Glomerular endothelial cell (primary cell): ENCODE measurements around the gene COL5A1. TPM values are rescaled to one million over a fixed set of nuclear protein-coding genes. Genes with fewer than 3 reads are reported as not detected.

Source experiments
- DNase-seq: peaks from one replicate; pipeline ENCODE4 v3.0.0-alpha.2; 2011; ENCODE audit warnings: low read depth, low spot score; ENCODE audit errors: extremely low read depth
- total RNA-seq: library from RNA; depleted of rRNA; stranded (reverse); fragments of >200 nt; gene quantifications from 2 replicates; pipeline ENCODE4 v1.2.3, GENCODE V29; 2015

The COL5A1 gene
- total RNA-seq, 1 donor from 2014 or later = 366 TPM

DNA sequence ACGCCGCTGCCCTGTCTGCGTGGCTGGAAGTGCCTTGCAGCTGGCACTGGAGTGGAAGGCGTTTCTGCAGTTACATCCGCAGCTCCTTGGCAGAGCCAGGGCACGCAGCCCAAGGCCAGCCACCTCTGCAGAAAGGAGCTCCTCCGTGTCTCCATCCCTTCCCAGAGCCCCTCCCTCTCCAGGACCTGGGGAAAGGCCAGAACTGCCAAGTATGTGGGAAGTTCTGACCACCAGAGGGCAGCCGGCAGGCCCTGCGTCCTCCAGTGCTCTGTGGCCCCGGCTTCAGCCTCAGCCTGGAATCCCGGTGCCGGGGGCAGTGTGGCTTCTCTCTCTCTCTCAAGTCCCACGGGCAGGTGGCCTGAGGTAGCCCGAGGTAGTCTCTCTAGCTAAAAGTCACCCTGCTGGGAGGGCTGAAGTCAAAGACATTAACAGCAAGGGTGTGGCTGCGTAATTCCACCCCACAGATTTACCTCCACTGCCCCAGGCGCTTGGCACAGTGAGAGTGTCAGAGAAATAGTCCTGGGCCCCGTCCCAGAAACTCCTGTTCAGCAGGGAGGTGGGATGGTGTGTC lies 137.3 kb downstream of the COL5A1 start:
- DNase-seq = no peak

DNA sequence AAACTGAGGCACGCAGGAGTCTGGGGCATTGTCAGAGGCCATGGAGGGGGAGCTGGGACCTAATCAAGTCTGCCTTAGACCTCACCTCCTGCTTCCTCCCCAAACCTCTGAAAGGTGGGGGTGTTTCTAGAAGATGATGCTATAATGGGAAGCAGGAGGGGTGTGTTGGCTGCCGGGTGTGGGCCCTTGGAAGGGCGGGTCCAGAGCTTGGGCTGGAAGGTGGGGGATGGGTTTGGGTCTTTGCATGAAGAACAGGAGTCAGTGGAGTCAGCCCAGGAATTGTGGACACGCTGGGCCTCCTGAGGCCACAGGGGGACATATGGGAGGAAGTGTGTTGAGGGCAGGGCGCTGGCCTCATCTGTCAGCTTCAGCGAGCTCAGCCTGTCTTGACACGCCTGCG lies 138.0 kb downstream of the COL5A1 start:
- DNase-seq = no peak

DNA sequence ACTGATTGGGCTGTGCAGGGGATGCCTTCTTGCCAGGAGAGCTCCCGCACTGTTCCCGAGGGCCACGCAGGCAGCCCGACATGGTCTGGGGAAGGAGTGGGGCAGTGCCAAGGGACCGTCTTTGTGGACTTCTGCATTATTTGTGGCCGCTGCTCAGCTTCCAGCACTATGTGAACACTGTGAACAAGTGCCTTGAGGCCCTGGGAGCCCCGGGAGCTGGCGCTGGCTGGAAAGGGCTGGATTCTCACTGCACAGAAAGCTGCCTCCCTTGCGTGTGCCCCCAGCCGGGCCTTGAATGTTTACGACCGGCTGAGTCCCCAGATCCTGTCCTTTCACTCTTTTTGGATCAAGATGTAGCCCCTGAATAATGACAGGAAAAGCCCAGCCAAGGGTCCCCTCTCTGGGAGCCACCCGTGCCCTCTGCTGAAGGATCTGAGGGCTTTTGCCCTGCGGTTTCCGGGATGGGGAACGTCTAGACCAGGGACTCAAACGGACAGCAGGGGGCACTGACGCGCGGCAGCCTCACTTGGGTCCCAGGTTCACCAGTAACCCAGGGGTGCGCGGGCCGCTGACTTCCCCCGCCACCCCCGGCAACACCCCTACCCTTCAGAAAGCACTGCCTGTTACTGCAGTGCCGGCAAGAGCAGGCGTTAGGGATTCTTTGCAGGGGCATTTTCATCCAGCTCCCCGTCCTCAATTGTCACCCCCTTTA lies 140.1 kb downstream of the COL5A1 start:
- no peak for DNase-seq

DNA sequence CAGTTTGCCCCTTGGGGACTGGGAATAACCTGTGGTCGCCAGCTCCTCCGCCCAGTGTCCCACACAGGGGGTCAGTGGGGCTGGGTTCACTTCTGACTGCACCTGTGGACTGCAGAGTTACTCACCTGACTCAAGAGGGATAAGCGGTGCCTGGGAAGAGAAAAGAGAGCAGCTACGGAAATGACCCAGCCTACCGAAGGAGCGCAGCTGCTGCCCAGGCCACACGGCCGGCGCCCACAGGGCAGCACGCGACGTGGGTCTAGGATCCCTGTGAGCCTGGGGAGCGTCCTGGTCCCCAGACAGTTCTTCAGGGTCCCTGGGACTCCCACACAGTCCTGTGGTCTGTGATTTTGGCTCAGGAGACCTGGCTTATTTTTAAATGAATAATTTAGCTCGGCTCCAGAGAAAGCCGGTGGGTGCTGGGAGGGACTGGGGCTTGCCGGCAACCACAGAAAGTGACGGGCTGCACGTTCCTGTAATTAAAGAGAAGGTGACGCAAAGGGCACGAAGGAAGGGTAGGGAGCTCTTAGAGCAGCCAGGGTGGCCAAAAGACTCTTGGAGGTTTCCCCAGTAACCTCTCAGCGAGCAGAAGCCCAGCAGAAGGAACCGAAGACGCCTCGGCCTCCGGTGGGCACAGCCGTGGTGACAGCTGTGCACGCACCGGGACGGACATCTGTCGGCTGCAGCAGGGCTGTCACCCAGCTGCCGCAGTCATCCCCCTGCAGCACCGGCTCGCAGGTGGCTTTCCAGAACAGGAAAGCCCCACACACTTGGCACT lies 141.5 kb downstream of the COL5A1 start:
- DNase-seq = no peak

DNA sequence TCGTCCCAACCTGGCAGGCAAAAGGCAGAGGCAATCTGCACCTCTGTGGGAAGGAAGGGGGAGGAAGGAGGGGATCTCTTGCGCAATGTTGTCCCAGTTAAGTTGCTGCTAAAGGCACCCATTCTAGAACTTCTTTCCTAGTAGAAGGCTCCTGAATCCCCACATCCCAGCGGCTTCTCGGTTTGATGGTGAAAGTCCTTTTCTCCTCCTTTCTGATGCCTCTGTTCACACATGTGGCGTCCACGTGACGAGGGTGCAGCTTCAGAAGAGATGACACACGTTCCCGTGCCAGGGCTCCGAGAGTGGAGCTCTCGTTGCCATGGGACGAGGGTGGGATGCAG lies 142.1 kb downstream of the COL5A1 start:
- DNase-seq = no peak

GRCh38 chr9:134784577-134785305 lies 143.1 kb downstream of the COL5A1 start:
- DNase-seq = no peak

- DNase-seq = no peak
Observed at GRCh38 chr9:134785325-134786108, 143.9 kb downstream of the COL5A1 start.

- no peak for DNase-seq
Observed at GRCh38 chr9:134787601-134788531, 146.3 kb downstream of the COL5A1 start.

GRCh38 chr9:134789168-134789567 lies 147.6 kb downstream of the COL5A1 start:
- no peak for DNase-seq

- no peak for DNase-seq
Observed at GRCh38 chr9:134791009-134791408, 149.4 kb downstream of the COL5A1 start.

GRCh38 chr9:134792627-134793026 lies 151.0 kb downstream of the COL5A1 start:
- no peak for DNase-seq

DNA sequence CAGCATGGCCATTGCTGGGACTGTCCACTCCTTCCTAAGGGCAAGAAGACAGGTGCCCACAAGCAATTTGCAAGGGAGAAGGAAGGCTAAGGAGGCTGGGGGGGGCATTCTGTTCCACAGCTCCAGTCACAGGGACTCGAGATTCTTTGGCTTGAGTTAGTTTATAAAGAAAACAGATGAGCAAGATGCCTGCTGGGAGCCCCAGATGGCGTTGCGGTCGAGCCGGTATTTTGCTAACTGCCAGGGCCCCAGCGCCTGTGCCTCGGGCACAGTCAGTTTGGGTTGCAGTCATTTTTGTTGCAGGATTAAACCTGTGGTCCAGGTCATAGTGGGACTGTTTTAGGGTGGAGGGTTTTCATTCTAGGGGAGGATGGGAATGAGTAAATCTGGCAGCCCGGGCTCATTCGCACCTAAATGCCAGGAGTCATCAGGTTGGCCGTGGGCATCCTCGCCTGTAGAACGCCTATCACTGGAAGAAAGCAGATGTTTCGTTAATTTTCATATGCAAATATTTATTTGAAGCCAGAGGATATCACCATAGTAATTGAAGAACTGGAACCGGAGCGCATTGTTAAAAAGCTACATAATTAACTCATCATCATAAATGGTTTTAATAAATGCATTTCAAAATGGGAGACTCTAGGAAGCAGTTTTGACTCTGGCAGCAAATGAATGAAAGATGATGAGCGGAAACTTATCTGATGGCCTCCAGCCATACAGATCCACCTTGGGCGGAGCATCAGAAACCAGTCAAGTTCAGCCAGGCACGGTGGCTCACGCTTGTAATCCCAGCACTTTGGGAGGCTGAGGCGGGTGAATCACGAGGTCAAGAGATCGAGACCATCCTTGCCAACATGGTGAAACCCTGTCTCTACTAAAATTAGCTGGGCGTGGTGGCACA lies 151.9 kb downstream of the COL5A1 start:
- no peak for DNase-seq

- DNase-seq = no peak
Observed at GRCh38 chr9:134794663-134795370, 153.2 kb downstream of the COL5A1 start.

DNA sequence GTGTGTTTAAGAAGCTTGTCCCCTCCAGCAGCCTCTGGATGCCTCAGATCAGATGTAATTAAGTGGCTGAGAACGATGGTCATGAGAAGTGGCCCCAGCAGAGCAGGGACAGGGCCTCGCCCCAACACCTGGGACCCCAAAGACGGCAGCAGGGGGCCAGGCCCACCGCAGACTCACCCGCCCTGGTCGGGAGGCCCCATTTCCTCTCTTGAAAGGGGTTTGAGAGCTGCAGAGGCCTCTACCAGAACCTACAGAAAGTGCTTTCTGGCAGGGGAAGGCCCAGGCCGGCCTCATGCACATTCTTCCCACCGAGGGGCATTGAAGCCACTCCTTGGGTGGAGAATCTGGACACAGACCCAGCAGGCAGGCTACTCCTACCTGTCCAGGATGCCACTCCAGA lies 153.8 kb downstream of the COL5A1 start:
- DNase-seq = no peak

GRCh38 chr9:134796882-134797281 lies 155.3 kb downstream of the COL5A1 start:
- no peak for DNase-seq

DNA sequence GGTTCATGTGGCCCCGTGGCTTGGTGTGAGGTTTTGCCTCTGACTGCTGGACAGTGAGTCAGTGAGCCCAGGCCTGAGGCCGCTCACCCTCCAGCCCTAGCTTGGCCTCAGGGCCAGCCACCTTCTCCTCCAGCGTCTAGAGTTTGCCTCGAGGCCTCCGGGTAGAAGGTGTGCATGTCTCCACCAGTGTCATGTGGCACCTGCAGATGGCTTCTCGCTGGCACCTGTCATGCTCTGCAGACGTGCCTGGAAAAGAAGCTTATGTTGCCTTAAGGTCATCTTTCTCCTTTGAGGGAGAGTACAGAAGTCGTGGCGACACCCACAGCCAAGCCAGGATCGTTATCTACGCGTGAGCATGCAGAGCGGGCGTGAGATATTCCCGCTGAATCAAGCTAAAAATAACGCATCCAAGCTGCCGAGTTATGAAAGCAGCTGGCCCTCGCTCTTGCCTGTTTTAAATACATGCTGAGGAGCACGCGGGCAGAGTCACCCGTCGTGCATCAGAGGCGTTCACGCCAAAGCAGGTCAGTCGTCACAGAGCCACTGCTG lies 159.3 kb downstream of the COL5A1 start:
- no peak for DNase-seq

DNA sequence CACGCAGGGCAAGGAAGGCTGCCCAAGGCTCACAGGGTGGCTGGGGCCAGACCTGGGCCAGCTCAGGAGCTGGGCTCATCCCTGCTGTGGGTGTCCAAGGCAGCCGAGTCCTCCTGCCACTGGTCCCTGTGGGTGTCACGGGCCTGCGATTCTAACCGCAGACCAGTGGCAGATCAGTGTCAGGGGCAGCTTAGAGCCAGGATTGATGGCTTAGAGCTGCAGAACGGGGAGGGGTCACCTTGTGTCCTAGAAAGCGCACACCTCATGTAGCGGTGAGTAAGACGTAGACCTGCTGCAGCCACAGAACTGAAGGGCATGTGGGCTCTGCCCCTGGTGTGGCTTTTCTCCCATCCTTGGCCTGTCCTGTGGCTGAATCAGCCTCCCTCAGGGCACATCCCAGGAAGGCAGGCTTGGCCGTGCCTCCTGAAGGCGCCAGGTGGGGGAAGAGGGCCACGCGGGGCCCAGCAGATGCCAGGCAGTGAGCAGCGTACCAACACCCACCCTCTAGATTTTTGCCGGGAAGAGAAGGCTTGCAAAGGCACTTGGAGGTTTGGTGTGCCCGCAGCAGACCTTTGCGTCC lies 160.7 kb downstream of the COL5A1 start:
- no peak for DNase-seq
